Brain pericyte (primary cell): Measurements from ENCODE around the gene MIEF1.

ENCODE experiments used
- DNase-seq: peaks from one replicate; pipeline ENCODE4 v3.0.0-alpha.2; 2012; ENCODE audit warnings: low read depth, low spot score

MIEF1 gene

DNA sequence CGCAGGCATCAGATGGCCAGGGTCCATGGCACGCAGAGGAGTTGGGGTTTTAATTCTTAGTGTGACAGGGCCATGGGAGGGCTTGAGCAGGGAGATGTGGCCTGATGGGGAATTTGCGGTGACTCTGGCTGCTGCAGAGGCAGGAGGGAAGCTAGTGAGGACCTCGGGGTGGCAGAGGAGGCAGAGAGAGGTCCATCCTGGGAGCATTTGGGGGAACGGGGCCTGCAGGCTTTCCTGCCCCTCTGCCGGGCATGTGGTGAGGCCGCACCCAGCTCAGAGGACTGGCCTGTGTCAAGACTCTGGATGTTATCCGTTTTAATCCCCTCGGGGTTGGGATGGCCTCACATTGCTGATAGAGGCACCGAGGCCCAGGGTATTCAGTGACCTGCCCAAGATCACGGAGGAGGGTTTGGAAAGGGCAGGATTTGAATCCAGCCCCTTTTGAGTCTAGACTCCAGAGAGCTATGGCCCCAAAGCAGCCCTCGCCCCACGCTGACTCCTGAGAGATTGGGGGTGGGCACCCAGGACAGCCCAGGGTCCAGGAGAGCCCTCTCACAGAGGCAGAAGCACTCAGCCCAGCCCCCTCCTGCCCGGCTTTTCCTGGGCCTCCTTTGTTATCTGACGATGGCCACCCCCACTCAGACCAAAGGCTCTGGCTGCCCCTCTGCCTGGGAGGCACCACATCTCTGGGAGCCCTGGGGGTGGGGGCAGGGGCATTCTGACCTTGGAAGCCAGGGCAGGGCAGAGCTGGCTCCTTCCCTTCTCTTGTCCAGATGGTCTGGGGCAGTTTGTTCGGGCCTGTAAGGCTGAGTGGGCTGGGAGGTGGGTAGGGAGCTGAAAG, 31.4 kb upstream of the MIEF1 start:
- no peak for DNase-seq

DNA sequence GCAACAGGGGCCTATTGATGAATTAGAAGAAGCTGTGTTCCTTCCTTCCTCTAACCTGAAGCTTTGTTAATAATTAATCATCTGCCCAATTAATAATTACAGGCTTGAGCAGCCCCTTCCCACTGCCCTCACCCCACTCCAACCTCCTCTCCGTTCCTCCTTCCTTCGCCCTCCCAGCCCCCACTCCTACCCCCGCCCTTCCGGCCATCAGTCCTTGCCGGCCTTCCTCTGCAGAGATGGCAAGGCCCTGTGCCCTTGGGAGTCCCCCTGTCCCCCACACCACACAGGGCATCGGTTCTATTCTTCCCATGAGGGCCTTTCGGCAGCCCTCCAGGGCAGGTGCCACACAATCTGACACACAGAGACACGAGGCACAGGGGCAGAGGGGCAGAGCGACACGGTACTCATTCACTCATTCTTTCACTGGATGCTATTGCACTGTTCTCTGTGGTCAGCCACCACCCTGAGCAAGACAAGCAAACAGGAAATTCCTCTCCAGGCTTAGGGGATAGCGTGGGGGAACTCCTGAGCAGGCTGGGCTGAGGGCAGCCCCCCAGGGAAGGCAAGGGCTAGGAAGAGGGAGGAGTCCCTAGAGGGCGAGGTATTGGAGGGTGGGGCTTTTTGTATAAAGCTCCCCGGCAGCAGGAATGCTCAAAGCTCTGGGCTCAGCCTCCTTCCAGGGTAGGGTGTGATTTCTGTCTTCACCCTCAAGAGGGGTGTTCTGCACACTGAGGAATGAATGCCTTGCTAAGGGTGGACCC, 30.5 kb upstream of the MIEF1 start:
- no peak for DNase-seq

DNA sequence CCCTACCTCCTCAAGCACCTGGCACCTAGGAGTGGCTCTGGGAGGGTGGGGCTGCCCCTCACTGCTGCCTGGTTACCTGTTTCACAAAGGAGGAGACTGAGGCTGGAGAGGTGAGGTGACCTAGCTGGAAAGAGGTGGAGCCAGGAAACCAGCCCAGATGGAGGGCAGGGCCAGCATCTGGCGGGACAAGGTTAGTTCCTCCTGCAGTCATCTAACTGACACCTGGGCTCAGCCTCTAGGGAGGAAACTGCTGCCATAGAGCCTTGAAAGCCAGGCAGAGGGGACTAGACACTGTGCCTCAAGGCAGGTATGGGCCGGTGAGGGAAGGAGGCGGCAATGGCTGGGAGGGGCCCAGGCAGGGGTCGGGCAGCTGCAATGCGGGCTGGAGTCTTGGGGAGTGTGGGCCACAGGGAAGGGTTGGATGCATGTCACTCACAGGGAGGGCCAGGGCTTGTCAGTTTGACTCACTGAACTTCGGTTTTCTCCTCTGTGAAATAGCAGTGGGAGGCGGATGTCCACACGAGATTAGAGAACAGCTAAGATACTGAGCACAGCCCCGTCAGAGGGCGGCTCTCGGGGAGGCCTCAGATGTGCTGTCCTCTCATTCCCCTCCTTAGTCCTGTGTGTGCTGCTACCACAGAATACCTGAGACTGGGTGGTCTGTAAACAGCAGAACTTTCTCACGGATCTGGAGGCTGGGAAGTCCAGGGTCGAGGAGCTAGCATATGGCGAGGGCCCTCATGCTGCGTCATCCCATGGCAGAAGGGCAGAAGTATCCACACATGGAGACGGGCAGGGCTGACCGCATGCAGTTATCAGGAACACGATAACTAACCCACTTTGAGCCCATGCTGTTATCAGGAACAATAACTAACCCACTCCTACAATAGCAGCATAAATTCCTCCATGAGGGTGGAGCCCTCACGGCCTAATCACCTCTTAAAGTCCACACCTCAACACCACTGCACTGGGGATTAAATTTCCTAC, 29.2 kb upstream of the MIEF1 start:
- DNase-seq, result no peak

DNA sequence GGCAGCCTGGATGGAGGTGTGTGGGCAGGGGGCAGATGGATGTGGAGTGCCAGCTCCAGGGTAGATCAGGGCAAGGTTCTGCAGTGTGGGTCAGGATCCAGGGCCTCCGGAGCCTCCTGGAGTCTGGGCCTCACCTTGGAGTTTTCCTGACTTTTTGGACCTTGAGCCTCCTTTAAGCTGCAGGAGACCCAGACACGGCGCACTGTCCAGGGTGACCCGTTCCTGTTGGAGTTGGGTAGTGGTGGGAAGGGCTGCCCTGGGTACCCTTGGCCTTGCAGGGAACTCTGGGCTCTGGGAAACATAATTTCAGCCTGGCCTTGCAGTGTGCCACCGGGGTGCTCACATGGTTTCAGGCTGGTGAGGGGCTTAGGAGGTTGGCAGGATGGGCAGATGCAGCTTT, 28.2 kb upstream of the MIEF1 start:
- DNase-seq, result no peak

DNA sequence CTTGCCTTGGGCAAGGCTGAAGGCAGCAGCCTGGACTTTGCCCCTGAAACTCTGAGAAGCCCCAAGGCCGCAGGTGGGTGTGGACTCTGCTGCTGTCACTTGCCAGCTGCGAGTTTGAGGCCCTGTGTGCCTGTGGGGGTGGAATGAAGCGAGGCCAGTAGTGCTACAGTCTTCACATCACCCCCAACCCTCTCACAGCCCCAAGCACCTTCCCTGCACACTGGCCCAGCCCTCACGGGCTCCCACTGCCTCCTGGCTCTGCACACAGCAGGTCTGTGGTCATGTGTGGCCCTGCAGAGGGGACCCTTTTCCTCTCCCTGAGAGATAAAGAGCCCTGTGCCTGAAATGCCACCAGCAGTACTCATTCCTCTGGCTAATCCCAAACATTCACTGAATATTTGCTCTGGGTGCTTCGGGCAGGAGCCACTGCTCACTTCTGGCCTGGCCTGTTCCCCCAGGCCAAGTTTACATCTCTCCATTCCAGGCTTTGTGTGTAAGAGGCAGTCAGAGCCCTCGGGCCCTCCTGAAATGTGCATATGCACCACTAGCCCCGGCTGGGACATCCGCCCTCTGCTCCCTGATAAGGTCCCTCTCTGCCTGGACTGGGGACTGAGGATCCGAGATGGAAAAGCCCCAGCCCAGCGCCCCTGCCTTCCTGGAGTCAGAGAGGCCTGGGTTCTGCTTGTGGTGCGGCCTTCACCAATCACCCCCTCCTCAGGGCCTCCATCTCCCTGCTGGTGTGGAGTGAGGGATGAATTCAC, 27.6 kb upstream of the MIEF1 start:
- no peak for DNase-seq

DNA sequence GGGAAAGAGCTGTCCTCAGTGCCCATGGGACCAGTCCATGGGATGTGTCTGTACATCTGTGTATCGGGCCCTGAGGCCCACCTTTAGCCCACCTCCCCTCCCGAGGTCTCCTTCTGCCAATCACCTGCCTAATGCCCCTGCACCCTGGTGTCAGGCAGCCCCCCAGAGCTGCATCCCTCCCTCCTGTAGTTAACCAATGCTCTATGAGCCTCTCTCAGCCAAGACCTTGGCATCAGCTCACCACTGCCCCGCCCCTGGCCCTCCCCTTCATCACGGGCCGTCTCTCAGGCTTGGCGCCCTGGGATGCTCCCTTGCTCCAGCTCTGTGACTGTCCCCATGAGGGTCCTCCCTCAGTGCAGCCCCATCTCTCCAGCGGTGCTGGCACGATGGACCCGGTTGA, 26.8 kb upstream of the MIEF1 start:
- DNase-seq, result no peak

DNA sequence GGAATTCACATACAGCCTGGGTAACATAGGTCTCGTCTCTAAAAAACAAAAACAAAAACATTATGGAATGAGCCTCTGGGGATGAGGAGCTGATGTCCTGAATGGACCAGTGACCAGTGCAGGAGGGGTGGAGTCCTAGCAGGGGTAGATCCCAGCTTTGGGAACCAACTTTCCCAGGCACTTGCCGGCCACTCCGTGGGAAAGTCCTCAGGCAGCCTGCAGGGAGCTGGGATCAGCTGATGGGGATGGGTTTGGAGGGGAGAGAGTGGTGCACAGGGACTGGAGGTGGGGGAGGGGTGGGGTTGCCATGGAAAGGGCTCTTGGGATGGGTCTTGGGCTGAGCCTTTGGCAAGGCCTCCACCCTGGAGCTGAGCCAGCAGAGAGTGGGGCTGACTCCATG, 26.2 kb upstream of the MIEF1 start:
- no peak for DNase-seq

DNA sequence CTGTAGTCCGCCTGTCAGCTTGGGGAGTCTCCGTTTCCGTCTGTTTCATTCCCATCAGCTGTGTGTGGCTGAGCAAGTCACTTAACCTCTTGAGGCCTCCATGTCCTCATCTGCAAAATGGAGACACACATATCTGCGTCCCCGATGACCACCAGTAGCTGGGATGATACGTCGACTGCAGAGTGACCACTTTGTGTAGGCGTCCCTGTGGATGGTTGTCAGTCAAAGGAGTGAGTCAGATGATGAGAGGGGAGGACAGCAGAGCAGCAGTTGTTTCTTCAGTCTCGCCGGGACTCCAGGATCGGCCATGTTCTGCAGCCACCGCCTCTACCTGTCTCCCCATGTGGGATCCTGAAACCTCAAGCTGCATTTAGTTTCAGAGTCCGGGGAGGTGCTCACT, 25.4 kb upstream of the MIEF1 start:
- DNase-seq, result no peak

DNA sequence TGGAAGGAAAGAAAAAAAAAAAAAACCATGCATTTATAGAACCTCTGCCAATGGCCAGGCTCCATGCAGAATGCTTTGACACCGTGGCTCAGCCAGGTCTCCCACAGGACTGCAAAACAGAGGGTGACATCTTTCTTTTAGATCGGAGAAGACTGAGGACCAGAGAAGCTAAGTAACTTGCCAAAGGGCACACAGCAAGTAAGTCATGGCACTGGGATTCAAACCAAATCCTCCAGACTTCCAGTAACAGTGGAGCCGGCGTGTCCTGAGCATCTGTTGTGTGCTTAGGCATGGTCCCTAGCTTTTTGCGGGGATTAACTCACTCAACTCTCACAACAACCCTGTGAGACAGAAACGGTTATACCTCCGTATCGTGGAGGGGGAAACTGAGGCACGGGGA, 24.5 kb upstream of the MIEF1 start:
- no peak for DNase-seq

DNA sequence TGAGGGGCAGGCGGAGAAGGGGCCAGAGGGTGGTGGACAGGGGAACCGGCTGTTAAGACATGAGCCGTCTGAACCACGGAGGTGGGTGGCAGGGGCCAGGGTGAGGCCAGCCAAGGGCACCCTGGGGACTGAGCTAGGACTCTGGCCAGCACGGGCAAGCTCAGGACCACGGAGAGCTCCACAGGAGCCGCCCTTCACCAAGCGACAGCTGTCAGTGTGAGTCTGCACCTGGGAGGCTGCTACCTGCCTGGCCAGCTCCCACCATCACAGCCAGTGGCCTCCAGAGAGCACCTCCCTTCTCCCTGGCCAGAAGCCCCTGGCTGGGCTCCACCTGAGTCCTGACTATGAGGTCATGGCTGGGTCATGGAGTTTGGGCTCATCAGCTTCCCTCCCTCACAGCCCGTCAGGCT, 23.6 kb upstream of the MIEF1 start:
- no peak for DNase-seq

DNA sequence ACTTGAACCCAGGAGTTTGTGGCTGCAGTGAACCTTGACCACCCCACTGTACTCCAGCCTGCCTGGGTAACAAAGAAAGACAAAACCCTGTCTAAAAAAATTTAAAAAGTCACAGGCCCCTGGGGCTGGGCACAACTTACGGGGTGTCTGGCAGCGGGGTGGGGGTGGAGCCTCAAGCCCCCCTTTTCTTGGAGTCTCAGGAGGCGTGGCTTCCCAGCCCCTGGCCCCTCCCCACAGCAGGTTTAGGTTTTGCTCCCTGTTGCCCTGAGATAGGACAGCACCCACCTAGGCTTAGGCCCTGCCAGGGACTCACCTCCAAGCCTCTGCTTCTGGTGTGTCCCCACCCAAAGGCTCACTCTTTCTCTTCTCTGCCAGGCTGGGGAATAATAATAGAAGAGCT, 22.8 kb upstream of the MIEF1 start:
- DNase-seq, result no peak

DNA sequence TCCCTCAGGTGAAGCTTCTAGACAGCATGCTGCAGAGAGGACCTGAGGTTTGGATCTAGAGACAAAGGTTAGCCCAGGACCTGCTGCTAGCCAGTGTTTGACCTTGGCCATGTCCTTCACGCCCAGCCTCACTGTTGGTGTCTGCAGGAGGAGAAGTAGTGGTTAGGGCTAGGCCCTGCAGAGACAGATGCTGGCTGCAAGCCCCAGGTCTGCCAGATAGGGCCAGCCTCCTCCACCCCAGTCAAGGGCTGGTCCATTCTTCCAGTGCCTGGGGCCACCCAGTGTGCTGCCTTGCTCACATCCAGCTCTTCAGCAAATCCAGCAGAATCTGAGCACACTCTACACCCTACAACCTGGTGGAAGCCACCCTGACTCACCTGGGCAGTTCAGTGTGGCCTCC, 21.5 kb upstream of the MIEF1 start:
- no peak for DNase-seq

DNA sequence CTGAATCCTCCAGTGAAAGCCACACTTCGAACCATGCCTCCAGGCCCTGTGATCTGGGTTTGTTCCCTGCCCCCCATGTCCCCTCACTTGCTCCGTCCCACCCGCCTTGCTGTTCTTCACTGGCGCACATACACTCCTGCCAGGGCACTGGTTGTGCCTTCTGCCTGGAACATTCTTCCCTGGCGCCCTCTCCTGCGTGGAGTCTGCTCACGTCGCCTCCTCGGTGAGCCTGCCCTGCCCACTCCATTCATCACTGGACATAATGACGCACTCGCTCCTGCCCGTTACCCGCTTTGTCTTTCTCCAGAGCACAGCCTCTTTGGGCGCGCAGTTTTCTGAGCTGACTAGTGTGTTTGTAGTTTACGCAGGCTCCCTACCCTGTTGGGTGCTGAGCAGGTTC, 21.0 kb upstream of the MIEF1 start:
- DNase-seq, result no peak

DNA sequence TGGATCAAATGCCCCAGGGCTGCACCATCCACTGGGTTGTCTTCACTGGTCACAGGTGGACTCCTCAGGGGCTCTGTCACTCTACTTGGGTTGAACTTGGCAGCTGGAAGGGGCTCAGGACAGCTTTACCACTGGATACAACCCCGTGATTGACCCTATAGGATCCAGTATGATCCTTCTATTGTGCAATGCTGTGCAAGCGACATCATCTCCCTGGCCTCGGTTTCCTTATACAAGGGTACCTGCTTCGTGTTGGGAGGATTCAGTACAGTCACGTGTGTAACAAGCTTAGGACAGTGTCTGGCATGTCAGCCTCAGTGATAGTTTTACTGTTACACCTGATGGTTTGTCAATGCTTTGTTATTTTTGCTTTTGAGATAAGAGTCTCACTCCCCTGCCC, 20.5 kb upstream of the MIEF1 start:
- DNase-seq, result no peak

DNA sequence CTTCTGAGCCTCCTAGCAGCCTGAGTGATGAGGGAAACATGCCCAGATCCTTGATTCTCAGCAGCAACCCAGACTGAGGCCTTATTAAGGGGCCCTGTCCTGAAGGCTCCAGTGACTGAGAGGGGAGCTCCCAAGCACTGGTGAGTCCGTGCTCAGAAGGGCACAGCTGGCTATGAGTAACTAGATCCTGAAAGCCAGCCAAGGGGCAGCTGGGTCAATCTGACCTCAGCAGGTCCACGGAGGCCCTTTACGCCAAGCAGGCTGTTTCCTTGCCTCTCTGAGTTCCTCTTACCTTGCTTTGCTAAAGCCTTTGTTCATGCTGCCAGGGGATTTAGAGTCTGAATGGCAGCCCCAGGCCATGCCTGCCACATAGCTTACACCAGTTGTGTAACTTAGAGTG, 19.3 kb upstream of the MIEF1 start:
- no peak for DNase-seq

DNA sequence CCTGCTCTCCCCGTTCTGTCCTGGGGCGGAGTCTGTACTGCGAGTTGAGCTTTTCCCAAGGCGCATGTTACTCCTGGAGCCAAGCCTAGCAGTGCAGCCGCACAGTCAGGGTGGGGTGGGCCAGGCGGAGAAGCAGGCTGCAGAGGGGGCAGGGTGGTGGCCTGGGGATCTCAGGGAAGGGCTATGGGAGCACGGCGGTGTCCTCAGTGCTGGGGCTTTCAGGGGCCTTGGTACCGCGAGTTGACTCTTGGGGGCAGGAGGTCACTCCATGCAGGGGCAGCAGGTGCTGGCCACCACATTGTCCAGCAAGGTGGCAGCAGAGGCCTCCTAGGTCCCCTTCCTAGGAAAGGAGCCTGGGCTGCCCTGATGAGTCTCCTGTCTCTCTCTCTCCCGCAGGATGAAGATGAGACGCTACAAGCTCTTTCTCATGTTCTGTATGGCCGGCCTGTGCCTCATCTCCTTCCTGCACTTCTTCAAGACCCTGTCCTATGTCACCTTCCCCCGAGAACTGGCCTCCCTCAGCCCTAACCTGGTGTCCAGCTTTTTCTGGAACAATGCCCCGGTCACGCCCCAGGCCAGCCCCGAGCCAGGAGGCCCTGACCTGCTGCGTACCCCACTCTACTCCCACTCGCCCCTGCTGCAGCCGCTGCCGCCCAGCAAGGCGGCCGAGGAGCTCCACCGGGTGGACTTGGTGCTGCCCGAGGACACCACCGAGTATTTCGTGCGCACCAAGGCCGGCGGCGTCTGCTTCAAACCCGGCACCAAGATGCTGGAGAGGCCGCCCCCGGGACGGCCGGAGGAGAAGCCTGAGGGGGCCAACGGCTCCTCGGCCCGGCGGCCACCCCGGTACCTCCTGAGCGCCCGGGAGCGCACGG, 14.9 kb upstream of the MIEF1 start:
- DNase-seq, result no peak

DNA sequence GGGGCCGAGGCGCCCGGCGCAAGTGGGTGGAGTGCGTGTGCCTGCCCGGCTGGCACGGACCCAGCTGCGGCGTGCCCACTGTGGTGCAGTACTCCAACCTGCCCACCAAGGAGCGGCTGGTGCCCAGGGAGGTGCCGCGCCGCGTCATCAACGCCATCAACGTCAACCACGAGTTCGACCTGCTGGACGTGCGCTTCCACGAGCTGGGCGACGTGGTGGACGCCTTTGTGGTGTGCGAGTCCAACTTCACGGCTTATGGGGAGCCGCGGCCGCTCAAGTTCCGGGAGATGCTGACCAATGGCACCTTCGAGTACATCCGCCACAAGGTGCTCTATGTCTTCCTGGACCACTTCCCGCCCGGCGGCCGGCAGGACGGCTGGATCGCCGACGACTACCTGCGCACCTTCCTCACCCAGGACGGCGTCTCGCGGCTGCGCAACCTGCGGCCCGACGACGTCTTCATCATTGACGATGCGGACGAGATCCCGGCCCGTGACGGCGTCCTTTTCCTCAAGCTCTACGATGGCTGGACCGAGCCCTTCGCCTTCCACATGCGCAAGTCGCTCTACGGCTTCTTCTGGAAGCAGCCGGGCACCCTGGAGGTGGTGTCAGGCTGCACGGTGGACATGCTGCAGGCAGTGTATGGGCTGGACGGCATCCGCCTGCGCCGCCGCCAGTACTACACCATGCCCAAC, 14.1 kb upstream of the MIEF1 start:
- DNase-seq, result no peak

DNA sequence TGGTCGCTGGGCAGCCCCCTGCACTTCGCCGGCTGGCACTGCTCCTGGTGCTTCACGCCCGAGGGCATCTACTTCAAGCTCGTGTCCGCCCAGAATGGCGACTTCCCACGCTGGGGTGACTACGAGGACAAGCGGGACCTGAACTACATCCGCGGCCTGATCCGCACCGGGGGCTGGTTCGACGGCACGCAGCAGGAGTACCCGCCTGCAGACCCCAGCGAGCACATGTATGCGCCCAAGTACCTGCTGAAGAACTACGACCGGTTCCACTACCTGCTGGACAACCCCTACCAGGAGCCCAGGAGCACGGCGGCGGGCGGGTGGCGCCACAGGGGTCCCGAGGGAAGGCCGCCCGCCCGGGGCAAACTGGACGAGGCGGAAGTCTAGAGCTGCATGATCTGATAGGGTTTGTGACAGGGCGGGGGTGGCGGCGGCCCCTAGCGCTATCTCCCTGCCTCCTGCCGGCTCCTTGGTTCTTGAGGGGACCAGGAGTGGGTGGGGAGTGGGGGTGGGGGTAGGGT, 13.5 kb upstream of the MIEF1 start:
- DNase-seq, result no peak
